Non-pigmented ciliary epithelial cell (primary cell): ENCODE data around the gene EDDM3A.
"Not testable (repeated sequence)": the region's sequence is repeated elsewhere in the genome, so short reads cannot be mapped to it uniquely, and the experiment has no call there.

Source experiments
- DNase-seq: peaks from one replicate; pipeline ENCODE4 v3.0.0-alpha.2; 2010; ENCODE audit warnings: low read depth

Gene EDDM3A

DNA sequence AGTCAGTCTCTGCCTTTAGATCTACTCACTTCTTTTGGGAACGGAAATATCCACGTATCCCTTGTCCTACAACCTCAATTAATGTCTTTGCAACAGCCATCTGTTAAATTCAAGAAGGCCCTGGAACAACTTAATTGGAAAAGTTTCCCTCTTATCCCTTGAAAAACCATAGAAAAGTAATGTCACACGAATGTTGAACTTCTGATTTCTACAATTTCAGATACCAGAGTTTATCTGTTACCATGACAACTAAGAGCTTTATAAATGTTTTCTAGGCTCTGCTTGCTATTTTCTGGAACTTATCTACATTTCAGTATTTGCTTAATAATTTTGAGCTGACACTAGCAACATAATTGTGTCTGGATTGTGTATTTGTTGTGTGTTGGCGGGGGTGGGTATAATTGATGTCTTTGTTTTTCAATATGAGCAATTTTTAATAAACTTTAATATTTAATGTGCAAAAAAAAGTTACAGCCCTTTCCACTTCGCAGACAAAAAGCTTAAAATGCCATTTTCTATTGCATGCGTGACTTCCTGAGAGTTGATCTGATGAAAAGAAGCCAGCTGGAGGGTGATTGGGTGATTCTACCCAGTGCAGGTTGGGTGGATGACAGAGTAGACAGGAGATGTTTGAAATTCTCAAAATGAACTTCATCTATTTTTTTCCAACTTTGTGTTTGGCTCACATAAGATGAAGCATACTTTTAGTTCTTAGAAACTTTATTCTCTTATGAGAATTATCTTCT lies 11.8 kb upstream of the EDDM3A start:
- no peak for DNase-seq

DNA sequence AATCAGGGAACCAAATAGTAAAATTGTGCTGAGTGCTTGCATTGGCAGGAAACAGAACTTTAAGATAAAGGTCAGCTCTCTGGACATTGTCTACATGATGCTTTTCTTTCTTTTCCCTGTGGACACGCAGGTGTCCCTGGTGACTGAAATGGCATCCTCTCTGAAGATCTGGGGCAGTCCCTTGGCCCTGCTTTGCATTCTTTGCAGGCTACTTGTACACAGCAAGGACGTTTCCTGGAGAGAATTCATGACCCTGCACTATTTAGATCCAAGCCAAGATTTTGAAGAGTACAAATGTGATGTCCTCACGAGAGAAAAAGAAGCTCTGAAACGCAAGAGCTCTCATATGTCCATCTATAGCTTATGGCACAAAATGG lies 11.3 kb upstream of the EDDM3A start:
- no peak for DNase-seq

DNA sequence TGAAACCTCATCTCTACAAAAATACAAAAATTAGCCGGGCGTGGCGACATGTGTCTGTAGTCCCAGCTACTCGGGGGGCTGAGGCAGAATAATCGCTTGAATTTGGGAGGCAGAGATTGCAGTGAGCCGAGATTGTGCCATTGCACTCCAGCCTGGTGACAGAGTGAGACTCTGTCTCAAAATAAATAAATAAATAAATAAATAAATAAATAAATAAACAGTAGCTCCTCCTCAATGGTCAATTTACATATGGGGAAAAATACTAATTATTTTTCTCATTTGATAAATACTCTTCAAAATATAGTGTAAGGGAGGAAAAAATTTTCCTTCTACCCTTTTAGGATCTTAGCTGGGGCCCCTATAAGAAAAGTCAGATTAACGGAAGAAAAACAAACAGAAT lies 7.4 kb upstream of the EDDM3A start:
- not testable (repeated sequence) for DNase-seq

DNA sequence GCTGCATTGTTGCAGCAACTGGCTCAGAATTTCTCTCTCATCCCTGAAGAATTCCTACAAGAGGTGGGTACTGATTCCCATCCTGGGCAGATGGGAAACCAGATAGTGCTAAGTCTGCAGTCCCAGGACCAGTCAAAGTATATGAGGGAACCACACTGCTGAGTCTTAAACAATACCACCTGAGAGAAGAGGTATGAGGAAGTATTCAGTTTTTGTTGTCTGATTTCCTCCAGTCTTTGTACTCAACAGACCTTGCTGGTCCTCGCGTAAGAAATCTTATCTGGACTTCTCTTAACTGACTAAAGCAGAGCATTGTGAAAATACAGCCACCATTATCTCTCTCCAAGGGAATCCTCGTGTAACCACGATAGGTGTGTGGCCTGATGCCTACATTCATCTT lies 3.6 kb upstream of the EDDM3A start:
- DNase-seq: no peak

DNA sequence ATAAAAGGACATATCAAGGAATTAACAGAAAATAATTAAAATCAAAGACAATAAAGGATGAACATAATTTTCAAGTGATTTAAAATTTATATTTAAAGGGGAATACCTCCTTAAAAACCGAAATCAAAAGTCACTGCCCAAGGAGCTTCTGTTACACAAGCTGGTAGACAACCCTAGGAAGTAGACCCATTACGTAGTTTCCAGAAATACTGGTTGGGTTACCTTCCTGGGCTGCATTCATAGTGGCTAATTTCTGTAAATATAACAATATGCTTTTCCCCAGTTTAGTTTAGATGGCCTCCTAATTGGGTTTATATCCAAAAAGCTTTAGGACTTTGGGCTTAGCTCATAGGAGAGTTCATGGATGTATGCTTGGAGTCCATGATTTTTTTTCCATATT lies 2.1 kb upstream of the EDDM3A start:
- no peak for DNase-seq

DNA sequence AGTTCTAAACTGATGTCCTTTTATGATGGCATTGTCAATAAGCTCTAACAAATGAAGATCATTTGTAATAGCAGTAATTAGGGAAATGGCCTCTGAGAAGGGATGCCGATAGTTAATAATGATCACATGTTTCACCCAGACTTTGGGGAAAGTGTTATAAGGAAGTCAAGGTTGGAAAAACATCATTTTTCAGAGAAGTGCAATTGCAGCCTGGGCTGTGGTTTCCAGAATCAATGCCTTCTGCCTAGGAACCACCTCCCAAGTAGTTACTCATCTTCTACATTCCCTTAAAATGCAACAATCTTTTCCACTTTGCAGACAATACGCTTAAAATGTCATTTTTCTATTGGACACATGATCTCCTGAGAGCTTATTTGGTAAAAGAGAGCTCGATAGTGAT lies 879 bp downstream of the EDDM3A start:
- no peak for DNase-seq

DNA sequence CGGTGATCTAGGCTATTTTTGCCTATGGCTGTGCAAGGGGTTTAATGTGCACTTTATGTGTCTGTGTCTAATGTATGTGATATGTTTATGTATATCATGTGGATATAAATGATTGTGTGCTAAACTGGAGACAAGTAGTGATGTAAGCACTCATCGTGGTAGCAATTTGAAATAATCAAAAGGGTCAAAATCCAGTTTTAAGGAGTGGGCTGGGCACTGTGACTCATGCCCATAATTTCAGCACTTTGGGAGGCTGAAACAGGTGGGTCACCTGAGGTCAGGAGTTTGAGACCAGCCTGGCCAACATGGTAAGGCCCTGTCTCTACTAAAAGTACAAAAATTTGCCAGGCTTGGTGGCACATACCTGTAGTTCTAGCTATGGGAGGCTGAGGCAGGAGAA lies 2.8 kb downstream of the EDDM3A start:
- no peak for DNase-seq

DNA sequence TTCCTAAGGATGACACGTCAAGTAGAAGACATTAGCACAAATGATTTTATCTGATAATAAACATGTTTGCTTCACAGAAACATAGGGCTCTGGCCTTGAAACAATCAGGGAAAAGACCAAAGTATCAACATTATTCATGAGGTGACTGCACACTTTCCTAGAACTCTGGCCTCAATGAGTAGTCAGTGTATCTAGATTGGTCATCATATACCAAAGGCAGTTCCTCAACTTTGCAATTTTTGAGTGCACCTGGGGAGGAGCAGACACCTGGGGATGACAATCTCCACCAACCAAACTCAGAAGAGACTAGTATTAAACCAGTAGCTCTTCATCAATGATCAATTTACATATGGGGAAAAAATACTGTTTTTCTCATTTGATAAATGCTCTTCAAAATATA lies 4.5 kb downstream of the EDDM3A start:
- no peak for DNase-seq

DNA sequence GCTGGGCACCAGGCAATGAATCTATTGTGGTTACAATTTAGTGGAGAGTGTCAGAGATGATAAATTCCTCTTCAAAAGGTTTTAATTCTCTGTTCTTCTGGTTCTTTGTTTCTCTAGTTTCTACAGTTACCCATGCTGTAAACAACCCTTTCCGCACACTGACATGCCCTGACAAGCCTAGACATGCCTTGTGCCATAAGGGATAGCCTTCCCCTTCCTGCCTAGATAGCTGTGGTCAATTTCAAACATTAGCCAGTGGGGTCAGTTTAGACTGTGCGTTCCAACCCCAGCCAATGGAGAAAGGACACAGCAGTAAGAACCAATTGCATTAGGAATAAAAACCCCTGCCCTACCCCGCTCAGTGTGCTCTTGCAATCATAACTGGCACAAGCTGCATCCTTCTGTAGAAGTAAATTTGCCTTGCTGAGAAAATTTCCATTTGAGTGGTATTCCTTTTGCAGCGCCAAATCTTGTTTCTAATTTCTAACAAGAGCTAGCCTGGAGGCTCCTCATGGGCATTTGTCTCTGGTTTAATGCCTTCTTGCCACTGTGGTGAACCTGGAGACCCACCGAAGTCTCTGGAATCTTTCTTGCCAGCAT lies 6.4 kb downstream of the EDDM3A start:
- no peak for DNase-seq

DNA sequence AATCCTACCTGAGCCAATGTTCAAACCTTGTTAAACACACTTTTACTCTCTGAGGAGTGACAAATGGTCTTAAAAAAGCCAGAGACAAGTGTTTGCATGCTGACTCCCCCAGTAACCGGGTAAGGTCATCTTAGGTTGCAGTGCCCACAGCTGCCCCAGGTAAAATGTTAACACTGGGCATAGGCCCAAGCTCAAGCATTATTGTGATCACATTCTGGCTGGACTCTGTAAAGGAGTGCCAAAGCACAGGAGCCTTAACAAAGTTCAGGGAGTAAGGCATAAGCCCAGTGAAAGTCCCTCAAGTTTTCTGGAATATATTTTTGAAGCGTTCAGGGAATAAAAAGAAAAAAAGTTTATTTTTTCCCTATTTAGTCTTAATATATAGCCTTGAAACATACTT lies 8.6 kb downstream of the EDDM3A start:
- no peak for DNase-seq

DNA sequence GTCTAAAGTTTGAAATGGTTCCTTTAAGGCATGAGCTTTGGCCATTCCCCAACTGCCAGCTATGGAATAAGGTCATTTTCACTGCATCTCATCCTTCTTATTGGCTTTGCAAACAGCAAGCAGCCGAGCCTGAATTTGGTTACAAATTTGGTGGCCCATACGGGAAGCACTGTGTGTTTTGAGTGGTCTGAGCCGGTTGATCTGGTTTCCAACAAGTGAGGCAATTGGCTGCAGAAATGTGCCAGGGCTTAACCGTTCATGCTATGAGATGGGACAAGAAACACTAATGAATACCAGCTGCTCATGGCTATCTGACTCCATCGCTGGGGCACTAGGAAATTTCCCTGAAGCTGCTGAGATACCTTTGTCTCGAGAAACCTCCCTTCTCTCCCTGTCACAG lies 9.3 kb downstream of the EDDM3A start:
- no peak for DNase-seq

DNA sequence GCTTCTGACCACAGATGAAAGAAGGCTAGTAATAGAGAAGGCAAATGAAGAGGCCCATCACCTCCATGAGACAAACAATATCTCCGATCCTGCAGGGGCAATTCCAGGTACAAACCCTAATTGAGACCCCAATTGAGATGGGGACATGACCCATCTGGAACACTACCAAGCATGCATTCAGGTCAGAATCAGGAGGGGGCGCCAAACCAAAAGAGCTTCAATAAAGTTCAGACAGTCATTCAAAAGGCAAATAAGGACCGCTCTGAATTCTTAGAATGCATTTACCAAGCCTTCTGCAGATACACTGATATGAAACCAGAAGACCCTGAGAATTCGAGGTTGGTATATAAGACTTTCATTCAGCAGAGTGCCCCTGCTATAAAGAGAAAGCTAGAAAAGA lies 12.3 kb downstream of the EDDM3A start:
- DNase-seq: no peak

DNA sequence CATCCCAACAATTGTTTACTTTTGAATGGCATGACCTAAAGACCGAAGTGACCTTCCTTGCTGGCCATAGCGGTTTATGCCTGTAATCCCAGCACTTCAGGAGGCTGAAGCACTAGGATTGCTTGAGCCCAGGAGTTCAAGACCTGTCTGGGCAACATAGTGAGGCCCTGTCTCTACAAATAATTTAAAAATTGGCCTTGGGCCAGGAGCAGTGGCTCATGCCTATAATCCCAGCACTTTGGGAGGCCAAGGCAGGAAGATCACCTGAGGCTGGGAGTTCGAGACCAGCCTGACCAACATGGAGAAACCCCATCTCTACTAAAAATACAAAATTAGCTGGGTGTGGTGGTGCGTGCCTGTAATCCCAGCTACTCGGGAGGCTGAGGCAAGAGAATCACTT lies 13.8 kb downstream of the EDDM3A start:
- DNase-seq: not testable (repeated sequence)

DNA sequence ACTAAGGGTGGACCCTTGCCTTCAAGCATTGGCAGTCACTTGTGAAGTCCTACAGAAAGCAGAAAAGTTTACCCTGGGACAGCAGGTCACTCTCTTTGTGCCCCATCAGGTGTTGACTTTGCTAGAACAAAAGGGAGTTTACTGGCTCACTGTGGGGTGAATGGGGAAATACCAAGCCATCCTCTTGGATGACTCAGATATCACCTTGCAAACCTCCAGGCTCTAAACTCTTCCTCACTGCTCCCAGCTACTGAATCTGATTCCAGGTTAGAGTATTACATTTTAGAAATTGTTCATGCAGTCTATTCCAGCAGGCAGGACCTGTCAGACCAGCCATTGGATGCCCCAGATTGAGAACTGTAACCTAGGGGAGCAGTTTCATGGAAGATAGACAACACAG lies 15.3 kb downstream of the EDDM3A start:
- DNase-seq: no peak

DNA sequence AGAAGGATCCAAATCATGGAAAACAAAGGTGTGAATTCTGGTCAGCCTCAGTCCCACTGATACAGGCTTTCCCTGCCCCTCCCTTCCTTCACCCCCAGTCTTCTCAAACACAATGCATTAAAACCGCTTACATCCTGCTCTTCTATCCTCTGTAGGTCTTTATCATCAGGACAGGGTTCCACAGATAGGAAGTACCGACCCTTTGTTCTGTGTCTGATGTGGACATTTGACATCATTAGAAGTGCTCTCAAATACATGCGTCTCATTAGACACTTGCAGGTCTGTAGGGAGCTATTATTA lies 22.9 kb downstream of the EDDM3A start:
- DNase-seq: no peak

DNA sequence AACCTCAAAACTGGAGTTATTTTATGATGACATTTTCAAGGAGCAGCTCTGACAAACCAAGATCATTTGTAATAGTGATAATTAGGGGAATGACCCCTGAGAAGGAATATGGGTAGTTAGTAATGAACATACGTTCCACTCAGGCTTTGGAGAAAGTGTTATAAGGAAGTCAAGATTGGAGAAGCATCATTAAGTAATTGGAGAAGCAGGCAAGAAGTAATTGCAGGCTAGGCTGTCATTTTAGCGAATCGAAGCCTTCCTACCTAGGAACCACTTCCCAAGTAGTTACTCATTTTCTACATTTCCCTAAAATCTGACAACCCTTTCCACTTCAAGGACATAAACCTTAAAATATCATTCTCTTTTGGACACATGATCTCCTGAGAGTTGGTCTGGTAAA lies 23.7 kb downstream of the EDDM3A start:
- DNase-seq: no peak

DNA sequence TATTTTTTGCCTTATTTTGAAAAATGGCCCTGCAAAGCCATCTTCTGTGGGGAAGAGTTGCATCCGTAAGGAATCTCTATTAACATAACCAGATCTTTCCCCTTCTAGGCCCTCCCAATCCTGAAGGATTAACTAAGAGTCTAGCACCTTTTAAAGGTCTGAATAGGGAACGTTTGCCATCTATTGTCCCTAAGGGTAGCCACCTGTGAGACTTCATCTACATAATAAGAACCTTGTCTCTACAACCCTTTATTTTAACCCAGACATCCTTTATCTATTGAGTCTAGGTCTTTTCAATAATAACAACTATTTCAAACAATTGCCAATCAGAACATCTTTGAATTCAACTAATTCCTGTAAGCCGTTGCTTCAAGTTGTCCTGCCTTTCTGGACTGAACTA lies 27.0 kb downstream of the EDDM3A start:
- DNase-seq: no peak

DNA sequence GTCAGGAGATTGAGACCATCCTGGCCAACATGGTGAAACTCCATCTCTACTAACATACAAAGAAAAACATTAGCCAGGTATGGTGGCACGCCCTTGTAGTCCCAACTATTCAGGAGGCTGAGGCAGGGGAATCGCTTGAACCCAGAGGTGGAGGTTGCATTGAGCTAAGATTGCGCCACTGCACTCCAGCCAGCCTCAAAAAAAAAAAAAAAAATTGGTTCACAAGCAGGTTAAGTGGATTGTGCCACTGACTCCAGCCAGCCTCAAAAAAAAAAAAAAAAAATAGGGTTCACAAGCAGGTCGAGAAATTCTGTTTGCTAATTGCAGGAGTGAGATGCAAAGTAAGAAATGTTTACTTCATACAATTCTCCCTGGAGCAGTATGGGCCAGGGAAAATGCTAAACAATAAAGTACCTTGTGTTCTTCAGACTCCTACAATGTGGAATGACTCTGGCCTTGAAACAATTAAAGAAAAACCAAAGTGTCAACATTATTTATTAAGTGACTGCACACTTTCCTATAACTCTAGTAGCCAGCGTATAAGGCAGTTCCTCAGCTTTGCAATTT lies 28.7 kb downstream of the EDDM3A start:
- no peak for DNase-seq

DNA sequence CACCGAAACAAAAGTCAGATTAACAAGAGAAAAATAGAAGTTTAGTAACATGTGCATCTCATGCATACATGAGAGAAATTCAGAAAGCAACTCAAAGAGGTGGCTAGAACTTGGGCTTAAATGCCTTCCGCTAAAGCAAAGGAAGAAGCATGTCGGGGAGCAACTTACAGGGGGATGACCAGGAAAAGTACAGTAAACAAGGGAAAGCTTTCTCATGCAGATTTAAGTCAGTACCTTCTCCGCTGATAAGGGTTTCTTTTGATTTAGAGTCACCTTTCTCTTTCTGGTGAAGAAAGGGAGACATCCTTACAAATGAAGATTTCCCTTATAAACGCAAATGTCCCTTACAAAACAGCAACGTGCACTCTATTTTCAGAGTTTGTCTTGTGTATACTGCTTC lies 29.4 kb downstream of the EDDM3A start:
- DNase-seq: no peak

DNA sequence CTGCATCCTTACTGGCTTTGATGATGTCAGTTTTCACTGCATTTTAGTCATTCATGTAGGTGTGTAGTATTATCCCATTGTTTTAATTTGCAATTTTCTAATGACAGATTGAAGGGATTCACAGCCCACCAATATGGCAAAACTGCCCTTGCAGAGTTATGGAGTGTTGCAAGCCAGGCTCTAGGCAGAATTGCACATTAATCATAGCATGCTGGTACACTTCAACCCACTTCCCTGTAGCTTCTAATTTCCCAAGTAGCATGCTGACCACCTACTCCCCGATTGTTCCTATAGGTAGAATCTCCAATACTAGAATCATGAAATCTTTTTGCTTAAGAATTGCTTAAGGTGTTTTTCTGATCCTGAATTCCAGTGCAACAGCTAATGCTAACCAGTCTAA lies 30.2 kb downstream of the EDDM3A start:
- DNase-seq: no peak

DNA sequence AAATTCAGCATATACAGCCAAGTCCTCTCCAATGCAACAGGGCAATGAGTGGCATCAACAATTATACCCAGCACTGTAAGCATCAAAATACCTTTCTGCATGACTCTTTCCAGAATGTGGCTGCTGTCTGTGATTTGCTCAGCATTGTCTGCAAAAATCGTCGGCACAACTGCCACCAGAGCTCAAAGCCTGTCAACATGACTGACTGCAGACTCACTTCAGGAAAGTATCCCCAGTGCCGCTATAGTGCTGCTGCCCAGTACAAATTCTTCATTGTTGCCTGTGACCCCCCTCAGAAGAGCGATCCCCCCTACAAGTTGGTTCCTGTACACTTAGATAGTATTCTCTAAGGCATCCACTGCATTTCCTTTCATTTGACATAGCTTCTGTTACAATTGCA lies 36.1 kb downstream of the EDDM3A start:
- DNase-seq: no peak

DNA sequence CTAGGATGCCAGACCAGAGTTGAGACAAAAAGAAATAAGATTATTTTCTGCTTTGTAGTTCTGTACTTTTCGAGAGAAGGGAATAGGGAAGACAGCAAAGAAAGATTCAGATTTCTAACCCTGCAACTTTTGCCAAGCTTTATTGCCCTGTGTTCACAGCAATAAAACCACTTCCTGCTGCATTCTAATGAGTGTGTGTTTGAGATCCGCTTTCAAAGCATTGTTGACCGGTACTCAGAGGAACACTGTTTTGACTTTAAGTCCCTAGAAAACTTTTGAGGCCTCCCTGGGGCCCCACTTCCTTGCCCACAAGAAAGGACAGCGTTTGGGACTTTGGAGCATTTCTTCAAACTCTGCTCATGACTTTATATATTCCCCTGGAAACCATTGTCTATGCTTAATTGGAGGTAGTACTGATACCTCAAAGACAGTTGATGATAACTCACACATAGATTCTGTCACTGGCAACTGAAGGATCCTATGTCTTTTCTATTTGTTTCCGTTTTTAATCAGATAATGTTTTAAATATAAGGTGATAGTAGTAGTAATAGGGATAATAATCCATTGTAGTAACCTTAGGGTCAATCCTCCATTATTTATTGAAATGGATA lies 36.7 kb downstream of the EDDM3A start:
- no peak for DNase-seq

DNA sequence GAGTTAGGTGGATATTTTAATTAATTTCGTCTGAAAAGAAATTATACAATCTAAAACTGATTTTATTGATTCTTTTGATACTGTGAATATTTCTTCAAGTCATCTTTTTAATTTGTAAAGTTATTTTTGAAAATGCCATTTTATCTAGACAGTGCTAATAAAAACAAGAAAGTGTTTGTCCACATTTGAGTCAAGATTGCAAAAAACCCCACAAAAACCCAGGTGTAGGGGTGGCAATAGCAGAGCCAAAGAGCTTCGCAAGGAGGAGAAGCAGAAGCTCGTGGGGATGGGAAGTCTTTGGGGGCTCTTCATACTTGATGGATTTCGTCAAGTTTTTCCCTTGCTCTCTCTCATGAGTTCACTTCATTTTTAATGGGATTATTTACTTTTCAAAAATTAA lies 41.3 kb downstream of the EDDM3A start:
- DNase-seq: no peak
